IPS DF 4.7 (cell line): Measurements from ENCODE around the gene PLEKHA1.

Source experiments
- DNase-seq: peaks from one replicate; pipeline ENCODE4 v3.0.0-alpha.2; 2013; ENCODE audit warnings: low spot score; ENCODE audit errors: extremely low read depth

Gene PLEKHA1

DNA sequence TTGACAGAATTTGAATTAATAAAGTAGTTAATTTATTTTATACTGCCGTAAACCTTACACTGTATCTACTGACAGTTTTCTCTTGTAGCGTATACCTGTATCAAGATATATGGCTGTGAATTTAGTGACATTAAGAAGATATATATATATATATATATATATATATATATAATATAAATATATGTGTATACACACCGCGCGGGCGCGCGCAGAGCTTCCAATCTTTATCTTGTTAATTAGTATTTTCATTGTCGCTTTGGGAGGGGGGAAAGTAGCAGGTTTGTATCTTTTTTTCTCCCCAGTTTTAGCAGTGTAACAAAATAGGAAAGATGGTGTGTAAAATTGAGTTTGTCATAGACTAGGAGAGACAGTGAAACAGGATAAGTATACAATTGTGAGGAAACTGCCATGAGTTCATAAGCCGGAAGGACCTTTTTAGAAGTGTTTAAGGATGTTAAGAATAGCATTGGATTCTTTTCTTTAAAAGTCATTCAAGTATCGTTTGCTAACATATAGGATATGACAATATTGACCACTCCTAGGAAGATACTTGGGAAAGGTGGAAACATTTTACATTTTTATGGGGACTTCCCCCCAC is 2.0 kb downstream of the PLEKHA1 start:
- DNase-seq = no peak

GRCh38 chr10:122379041-122379440 is 4.5 kb downstream of the PLEKHA1 start:
- no peak for DNase-seq

DNA sequence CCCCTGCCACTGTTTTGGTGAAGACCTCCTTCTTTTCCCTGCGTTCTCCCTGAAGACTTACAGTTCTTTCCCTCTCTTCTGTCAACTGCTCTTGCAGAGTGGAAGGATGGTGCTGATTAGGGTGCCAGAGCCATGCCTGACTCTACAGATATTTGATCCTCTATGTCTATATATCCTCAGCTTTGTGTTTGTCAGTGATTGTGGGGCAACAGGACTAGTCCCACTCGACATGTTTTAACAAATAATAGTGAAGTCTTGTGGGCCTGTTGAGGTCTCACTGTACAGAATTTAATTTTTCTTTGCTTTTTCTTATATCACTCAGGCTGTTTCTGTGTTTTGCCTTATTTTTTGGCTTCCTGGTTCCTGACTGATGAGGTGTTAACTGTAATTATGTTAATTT is 5.0 kb downstream of the PLEKHA1 start:
- DNase-seq = no peak

- DNase-seq = no peak
Observed at GRCh38 chr10:122380703-122381102, 6.2 kb downstream of the PLEKHA1 start.

DNA sequence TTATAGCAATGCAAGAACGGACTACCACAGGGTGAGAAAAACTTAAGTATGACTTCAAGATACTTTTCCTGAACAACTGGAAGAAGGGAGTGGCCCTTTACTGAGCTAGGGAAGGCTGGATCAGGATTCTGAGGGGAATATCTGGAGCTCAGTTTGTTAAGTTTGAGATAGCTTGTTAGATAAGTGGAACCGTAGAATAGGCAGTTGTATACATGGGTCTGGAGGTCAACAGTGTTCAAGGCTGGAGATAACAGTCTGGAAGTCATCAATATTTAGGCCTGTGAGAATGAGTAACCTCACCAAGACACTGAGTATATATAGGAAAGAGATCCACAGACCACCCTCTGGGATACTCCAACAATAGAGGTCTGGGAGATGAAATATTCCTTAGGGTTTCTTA is 7.2 kb downstream of the PLEKHA1 start:
- DNase-seq = no peak

DNA sequence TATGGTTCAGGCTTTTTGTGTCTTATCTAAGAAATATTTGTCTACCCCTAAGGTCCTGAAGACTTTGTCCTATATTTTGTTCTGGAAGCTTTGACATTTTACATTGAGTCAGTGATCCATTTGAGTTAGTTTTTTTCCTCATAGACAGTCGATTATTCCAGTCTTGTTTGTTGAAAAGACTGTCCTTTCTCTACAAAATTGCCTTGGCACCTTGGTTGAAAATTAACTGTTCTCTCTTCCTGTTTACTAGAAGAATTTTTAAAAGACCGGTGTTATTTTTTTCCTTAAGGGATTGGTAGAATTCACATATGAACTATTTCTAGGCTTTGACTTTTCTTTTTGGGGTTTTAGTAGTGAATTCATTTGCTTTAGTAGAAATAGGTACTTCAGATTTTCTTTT is 12.0 kb downstream of the PLEKHA1 start:
- no peak for DNase-seq

GRCh38 chr10:122387572-122387971 is 13.1 kb downstream of the PLEKHA1 start:
- DNase-seq = no peak

- no peak for DNase-seq
Observed at GRCh38 chr10:122388287-122388997, 13.9 kb downstream of the PLEKHA1 start.

GRCh38 chr10:122390271-122390670 is 15.8 kb downstream of the PLEKHA1 start:
- DNase-seq = no peak

- DNase-seq = no peak
Observed at GRCh38 chr10:122390679-122391078, 16.2 kb downstream of the PLEKHA1 start.

DNA sequence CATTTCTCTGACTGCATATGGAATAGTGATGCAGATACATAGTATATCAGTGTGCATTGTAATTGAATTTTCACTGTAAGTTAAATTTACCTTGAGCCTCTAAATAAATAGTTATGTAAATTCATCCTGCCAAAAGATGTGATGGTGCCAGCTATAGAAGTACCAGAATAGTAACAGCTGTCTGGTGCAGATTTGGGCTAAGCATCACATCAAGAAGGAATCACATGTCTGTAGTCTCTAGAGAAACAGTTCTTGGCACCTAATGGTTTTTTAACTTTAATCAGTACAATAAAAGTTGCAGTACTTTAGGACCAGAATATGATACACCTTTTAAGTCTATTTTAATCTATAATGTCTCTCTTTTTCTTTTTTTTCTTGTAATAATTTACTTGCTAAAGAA is 17.4 kb downstream of the PLEKHA1 start:
- no peak for DNase-seq

- DNase-seq = no peak
Observed at GRCh38 chr10:122392835-122393234, 18.3 kb downstream of the PLEKHA1 start.

DNA sequence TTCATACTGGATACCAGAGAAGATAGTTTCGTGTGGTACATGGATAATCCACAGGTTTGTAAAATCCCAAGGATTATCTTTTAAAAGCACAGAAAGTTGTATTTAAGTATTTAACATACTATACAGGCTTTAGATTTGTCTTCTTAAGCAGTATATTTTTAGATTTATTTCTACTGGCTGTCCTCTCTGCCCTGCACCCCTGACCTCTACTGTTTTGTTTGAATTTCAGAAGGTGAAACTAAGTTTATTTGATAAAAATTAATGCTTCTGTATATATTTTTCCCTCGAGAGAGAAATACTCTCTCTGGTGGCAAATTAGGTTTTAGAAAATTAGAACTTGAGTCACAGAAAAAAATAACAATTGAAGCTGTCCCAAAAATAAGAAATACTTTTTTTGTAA is 18.8 kb downstream of the PLEKHA1 start:
- no peak for DNase-seq

DNA sequence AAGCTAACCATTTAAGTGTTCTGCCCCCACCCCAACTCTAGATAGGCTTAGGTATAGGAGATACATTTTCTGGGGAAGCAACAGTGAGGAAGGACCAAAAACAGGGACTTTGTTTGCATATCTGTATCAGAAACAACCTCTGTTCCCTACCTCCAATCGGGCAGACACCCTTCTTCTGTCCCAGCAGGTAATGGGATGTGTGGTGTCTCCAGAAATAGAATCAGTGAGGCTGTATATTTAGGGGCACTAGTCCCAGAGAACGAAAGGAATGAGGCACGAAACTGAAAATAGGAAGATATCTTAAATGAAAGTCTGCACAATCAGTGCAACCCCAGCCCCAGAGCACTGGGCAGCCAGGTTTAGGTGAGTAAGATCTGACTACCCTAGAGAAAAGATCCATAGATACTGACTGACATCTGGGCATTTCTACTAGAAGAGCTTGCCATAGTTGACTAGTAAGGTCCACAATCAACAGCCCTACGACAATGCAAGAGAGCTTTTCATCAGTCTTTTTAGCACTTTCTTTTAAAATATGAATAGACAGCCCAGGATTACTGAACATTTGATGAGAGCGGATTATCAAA is 28.1 kb downstream of the PLEKHA1 start:
- no peak for DNase-seq

DNA sequence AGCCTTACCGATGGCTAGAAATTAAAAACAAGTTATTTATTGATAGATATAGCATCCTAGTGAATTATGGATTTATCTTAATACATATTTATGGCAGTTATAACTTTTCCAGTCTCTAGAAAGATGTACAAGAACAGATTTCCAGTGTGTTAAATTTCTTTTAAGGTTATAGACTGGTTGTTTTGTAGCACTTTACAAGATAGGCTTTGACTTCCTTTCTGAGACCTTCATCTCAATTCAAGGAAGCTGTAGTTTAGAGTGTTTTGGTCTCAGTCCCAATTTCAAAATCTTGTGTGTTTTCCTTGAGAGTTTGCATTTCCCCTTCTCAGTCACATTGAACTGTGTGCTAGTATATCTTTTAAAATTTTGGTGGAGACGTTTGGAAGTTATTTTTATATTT is 30.1 kb downstream of the PLEKHA1 start:
- no peak for DNase-seq

GRCh38 chr10:122407375-122408125 is 33.0 kb downstream of the PLEKHA1 start:
- no peak for DNase-seq

GRCh38 chr10:122413327-122413726 is 38.8 kb downstream of the PLEKHA1 start:
- DNase-seq = no peak

DNA sequence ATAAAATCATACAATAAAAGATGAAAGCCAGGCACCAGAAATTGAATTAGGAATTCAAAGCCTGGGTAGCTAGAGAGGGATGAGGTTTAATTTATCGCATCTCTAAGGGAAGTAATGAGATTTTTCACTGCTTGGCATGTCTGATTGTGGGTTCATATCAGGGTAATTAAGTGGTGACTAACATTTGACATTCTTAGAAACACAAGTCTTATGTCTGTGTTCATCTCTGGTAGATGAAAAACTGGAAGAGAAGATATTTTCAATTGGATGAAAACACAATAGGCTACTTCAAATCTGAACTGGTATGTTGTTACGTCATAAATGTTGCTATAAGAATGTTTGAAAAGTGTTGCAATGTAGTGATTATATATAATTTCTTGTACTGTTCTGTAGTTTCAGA is 43.2 kb downstream of the PLEKHA1 start:
- no peak for DNase-seq

DNA sequence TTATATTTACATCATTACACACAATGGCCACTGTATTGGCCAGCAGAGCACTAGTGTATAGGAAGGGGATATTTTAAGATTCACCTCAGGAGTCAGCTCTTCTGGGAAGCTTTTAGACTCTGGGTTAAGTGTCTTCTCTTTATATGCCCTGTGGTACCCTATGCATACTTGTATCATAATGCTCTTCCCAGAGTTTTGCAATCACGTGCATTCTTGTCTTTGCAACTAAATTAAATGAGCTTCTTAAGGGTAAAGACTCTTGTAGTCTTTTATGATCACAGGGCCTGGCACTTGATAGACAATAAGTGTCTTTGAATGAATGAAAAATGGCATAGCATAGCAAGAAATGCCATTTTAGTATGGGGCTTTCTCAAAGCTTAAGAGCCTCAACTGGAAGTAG is 44.5 kb downstream of the PLEKHA1 start:
- DNase-seq = no peak

DNA sequence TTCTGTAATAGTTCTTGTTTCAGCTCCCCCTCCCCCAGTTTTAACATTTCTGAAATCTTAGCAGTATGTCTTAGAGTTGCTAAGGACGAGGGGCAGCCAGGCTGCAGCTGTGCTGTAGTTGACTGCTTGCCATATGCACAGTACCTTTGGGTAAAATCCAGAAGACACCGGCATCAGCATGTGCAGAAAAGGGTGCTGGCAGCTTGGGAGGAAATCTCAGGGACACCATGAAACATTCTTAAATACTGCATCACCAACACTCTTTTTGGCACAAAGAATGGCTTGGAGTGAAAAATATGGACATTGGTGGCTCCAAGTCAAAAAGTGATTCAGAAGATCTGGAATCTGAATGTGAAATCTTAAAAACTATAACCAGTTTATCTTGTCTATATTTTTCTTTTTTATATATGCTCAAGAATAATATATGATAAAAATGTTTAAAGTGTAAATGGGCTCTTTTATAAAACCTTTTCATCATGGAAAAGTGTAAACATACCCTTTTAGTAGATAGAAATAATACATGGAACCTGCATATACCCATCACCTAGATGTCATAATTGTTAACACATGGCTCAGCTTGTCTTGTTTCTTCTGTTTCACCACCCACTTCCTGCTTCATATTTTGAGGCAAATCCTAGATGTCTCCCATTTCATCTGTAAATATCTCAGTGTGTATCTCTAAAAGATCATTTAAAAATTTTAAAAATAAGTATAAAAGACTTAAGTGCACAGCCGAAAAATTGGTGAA is 45.5 kb downstream of the PLEKHA1 start:
- no peak for DNase-seq

DNA sequence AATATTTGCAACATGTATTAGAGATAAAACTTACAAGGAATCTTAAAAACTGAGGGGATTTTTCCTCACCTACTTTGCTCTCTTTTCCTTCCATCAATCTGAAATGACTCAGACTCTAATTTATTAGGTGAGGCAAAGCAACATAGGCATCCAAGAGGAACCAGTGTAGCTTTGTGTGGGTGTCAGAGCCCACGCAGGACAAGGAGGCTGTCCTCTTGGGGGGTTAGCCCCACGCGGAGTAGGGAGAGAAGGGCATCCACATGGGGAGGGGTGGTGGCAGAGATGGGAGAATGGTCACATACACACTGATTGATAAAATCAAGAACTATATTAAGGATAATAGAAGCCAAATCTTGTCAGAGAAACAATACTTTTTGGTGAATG is 46.1 kb downstream of the PLEKHA1 start:
- DNase-seq = no peak
